ENCODE measurements around the gene PLCD3. TPM values are rescaled to one million over a fixed set of nuclear protein-coding genes. Genes with fewer than 3 reads are reported as not detected.

PLCD3 gene, protein sequence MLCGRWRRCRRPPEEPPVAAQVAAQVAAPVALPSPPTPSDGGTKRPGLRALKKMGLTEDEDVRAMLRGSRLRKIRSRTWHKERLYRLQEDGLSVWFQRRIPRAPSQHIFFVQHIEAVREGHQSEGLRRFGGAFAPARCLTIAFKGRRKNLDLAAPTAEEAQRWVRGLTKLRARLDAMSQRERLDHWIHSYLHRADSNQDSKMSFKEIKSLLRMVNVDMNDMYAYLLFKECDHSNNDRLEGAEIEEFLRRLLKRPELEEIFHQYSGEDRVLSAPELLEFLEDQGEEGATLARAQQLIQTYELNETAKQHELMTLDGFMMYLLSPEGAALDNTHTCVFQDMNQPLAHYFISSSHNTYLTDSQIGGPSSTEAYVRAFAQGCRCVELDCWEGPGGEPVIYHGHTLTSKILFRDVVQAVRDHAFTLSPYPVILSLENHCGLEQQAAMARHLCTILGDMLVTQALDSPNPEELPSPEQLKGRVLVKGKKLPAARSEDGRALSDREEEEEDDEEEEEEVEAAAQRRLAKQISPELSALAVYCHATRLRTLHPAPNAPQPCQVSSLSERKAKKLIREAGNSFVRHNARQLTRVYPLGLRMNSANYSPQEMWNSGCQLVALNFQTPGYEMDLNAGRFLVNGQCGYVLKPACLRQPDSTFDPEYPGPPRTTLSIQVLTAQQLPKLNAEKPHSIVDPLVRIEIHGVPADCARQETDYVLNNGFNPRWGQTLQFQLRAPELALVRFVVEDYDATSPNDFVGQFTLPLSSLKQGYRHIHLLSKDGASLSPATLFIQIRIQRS
- total RNA-seq (2014; rRNA removed; shearing (Covaris generic)) (1.4 and 3.6 TPM in 2 replicates), total RNA-seq (2022) (1.7 and 4.6 TPM in 2 replicates), Bru-seq, nascent RNA (percentile 16 among the genes with signal in this experiment), BruChase-seq, experiment 1, labeled RNA remaining after a 6-hour chase (percentile 24 among the genes with signal in this experiment), BruChase-seq, experiment 2, labeled RNA remaining after a 2-hour chase (percentile 22 among the genes with signal in this experiment)
- long read RNA-seq, full-length matches to known transcripts: 1 of 2 reads
- long read RNA-seq, partial matches to known transcripts: 1 of 2 reads
- long read RNA-seq, other reads (novel, unspliced or antisense): 0 of 2 reads

- H3K9me3 ChIP-seq (ENCODE audit: low read length): no peaks in the 10 kb centered on the region
- H3K36me3 ChIP-seq (ENCODE audit: insufficient read depth, low read length): no peaks in the 10 kb centered on the region
- ChIA-PET CTCF (ENCODE audit: unreplicated experiment) (no interaction called here), POLR2A (no interaction called here)
- H3K4me1 ChIP-seq (ENCODE audit: insufficient read depth, low read length, poor library complexity, severe bottlenecking): peaks cover 18% of the 10 kb centered on the region
- TF ChIP-seq EZH2phosphoT487 (IDR thresholded peaks at IDR 0.05; ENCODE audit: borderline replicate concordance, low read depth, low read length): no peak
- TF ChIP-seq, protein P1, sequence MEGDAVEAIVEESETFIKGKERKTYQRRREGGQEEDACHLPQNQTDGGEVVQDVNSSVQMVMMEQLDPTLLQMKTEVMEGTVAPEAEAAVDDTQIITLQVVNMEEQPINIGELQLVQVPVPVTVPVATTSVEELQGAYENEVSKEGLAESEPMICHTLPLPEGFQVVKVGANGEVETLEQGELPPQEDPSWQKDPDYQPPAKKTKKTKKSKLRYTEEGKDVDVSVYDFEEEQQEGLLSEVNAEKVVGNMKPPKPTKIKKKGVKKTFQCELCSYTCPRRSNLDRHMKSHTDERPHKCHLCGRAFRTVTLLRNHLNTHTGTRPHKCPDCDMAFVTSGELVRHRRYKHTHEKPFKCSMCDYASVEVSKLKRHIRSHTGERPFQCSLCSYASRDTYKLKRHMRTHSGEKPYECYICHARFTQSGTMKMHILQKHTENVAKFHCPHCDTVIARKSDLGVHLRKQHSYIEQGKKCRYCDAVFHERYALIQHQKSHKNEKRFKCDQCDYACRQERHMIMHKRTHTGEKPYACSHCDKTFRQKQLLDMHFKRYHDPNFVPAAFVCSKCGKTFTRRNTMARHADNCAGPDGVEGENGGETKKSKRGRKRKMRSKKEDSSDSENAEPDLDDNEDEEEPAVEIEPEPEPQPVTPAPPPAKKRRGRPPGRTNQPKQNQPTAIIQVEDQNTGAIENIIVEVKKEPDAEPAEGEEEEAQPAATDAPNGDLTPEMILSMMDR (conservative IDR thresholded peaks at IDR 0.05; ENCODE audit: low read length): no peak
- peak within 1 kb of the TSS; percentile 23 for H3K27ac ChIP-seq (ENCODE audit: low read depth, low read length, poor library complexity, severe bottlenecking)
- peak within 1 kb of the TSS; percentile 76 for H3K4me3 ChIP-seq (ENCODE audit: low read depth, low read length, poor library complexity, severe bottlenecking)
- no peak for DNase-seq (ENCODE audit: low spot score)
- H4K20me1 ChIP-seq (ENCODE audit: insufficient read depth, low read length): no peaks in the 10 kb centered on the region
- H3K9me2 ChIP-seq (ENCODE audit: insufficient read depth, low read length): no peaks in the 10 kb centered on the region
- H3K79me2 ChIP-seq (ENCODE audit: insufficient read depth, low read depth, low read length): no peaks in the 10 kb centered on the region
- intact Hi-C loops (cut with micrococcal nuclease; ENCODE audit: unreplicated experiment): loop anchor here (2.0 kb wide), 1 partner anchor 109 kb away; no protein-coding TSS in a partner anchor
- BruUV-seq (replicated peaks): no TSS peak
- peak within 1 kb of the TSS; percentile 75 for H2AFZ ChIP-seq (ENCODE audit: low read length)
- peak within 1 kb of the TSS; percentile 98 for H3K4me2 ChIP-seq (ENCODE audit: low read length)
Measured at GRCh38 chr17:45132320-45132571, at the start of gene PLCD3. PLCD3 (minus strand) TSS chr17:45132515; CDS start chr17:45132410, 105 bp downstream.

DNA sequence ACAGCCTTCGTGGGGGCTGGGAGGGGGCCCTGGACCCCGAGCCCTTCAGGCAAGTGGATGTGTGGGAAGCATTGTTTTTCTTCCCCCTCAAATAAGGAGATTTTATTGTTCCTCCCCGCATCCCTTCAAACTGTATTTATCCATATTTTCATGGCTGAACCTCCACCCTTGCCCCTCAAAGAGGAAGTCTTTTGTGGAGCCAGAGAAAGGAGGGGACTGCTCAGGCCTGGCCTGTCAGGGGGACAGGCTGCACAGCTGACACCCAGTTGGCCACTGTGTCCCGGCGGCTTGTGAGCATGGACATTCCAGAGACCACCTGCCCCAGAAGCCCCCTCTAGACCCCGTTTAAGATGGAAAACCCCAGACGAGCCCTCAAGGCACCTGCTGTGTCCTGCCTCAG lies 45.2 kb upstream of the PLCD3 start:
- Histone ChIP-seq H2AFZ (ENCODE audit: low read length) (no peak overlapping the region), H3K9me2 (ENCODE audit: insufficient read depth, low read length) (no peaks in the 10 kb centered on the region), H4K20me1 (ENCODE audit: insufficient read depth, low read length) (no peaks in the 10 kb centered on the region), H3K4me3 (ENCODE audit: low read depth, low read length, poor library complexity, severe bottlenecking) (no peak overlapping the region), H3K4me1 (ENCODE audit: insufficient read depth, low read length, poor library complexity, severe bottlenecking) (peaks cover 13% of the 10 kb centered on the region), H3K27ac (ENCODE audit: low read depth, low read length, poor library complexity, severe bottlenecking) (no peak overlapping the region), H3K9me3 (ENCODE audit: low read length) (no peaks in the 10 kb centered on the region), H3K36me3 (ENCODE audit: insufficient read depth, low read length) (no peaks in the 10 kb centered on the region), H3K4me2 (ENCODE audit: low read length) (no peak overlapping the region), H3K79me2 (ENCODE audit: insufficient read depth, low read depth, low read length) (no peaks in the 10 kb centered on the region)
- no peak for DNase-seq (ENCODE audit: low spot score)
- no TSS peak for BruUV-seq (replicated peaks)
- TF ChIP-seq, protein P1 (conservative IDR thresholded peaks at IDR 0.05; ENCODE audit: low read length): no peak
- TF ChIP-seq EZH2phosphoT487 (IDR thresholded peaks at IDR 0.05; ENCODE audit: borderline replicate concordance, low read depth, low read length): no peak
- intact Hi-C loops (cut with micrococcal nuclease; ENCODE audit: unreplicated experiment): no loop called here
- POLR2A ChIA-PET: no interaction called here
- CTCF ChIA-PET (ENCODE audit: unreplicated experiment): no interaction called here
